ENCODE data around the gene CROCC2.

The CROCC2 gene

DNA sequence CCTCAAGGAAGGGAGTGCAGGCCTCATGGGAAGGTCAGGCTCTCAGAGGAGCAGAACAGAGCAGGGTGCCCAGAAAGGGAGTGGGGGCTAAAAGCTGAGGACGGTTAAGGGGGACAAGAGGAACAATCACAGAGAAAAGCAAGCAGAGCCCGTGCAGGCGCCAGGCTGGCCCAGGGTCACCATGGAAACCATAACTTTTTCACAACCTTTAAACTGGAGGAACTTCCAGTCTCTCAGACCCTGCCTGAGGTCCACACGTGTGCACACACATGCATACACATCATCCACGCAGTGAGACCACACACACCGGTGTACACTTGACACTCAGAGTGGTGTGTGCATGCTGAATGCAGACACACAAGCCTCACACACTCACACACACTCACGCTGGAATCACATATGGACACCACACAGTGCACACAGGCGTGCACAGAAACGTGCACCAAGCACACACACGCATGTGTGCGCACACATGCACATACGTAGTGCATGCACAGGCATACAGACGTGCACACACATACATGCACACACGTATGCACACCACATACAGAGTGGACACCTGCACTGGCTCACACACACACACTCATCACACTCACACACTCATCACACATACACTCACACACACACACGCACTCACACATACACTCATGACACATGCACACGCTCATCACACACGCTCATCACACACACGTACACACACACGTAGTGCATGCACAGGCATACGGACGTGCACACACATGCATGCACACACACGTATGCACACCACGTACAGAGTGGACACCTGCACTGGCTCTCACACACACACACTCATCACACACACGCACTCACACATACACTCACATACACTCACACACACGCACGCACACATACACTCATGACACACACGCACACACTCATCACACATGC is 55.1 kb downstream of the CROCC2 start:
- Histone ChIP-seq H3K4me1 (peaks cover 32% of the 10 kb centered on the region), H3K36me3 (ENCODE audit: control insufficient read depth, insufficient read depth, low read length) (no peaks in the 10 kb centered on the region), H3K4me3 (ENCODE audit: low read depth, low read length) (no peak overlapping the region), H3K9ac (no peak overlapping the region), H3K79me2 (no peaks in the 10 kb centered on the region), H3K27ac (peak overlapping the region; percentile 93), H3K4me2 (ENCODE audit: low read length) (no peak overlapping the region), H3K9me3 (ENCODE audit: control insufficient read depth, low read length) (no peaks in the 10 kb centered on the region), H2AFZ (peak overlapping the region; percentile 93), H3K27me3 (ENCODE audit: control insufficient read depth, insufficient read depth, low read length) (no peaks in the 10 kb centered on the region)
- no peak for TF ChIP-seq CTCF (IDR thresholded peaks at IDR 0.05)

- Histone ChIP-seq H3K4me1 (peaks cover 32% of the 10 kb centered on the region), H3K4me3 (ENCODE audit: low read depth, low read length) (no peak overlapping the region), H3K9me3 (ENCODE audit: control insufficient read depth, low read length) (no peaks in the 10 kb centered on the region), H3K4me2 (ENCODE audit: low read length) (peak overlapping the region; percentile 15), H3K36me3 (ENCODE audit: control insufficient read depth, insufficient read depth, low read length) (no peaks in the 10 kb centered on the region), H3K27me3 (ENCODE audit: control insufficient read depth, insufficient read depth, low read length) (no peaks in the 10 kb centered on the region), H2AFZ (peak overlapping the region; percentile 91), H3K9ac (no peak overlapping the region), H3K79me2 (no peaks in the 10 kb centered on the region), H3K27ac (peak overlapping the region; percentile 93)
- TF ChIP-seq CTCF (IDR thresholded peaks at IDR 0.05), result no peak
Measured at GRCh38 chr2:240961910-240962299, 55.8 kb downstream of the CROCC2 start.

DNA sequence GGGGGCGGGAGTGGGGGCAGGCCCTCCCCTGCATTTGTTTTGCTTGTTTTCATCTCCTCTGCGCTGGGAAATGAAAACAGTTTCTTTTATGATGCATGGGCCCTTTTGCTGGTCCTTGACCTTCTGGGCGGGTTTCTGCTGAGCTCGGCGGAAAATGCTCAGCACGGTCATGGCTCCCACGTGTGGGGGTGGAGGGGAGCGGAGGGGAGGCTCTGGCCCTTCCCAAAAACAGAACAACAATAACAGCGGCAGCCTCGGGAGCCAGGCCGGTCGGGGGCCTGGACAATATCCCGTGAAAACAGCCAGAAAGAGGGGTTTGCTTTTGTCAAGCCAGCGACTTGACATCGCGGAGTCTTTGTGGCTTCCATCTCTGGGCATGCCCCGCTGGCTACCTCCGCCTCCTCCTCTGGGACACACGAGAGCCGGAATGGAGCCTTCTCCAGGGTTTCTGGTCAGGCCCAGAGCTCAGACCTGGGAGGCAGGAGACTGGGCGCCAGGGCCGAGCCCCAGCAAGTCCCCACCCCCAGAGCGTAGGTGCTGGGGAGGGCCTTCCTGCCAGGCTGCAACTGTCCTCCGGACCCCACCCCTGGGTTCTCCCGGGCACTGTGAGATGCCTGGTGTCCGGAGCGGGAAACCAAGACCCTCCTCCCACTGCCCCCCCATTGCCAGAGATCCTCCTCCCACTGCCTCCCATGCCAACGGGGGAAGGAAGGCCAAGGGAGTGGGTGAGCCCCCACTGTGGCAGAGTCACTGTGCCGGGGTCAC is 56.3 kb downstream of the CROCC2 start:
- Histone ChIP-seq H3K4me1 (peaks cover 32% of the 10 kb centered on the region), H3K79me2 (no peaks in the 10 kb centered on the region), H3K9me3 (ENCODE audit: control insufficient read depth, low read length) (no peaks in the 10 kb centered on the region), H3K4me2 (ENCODE audit: low read length) (peak overlapping the region; percentile 15), H3K36me3 (ENCODE audit: control insufficient read depth, insufficient read depth, low read length) (no peaks in the 10 kb centered on the region), H3K27ac (peak overlapping the region; percentile 93), H2AFZ (peak overlapping the region; percentile 91), H3K27me3 (ENCODE audit: control insufficient read depth, insufficient read depth, low read length) (no peaks in the 10 kb centered on the region), H3K4me3 (ENCODE audit: low read depth, low read length) (peak overlapping the region; percentile 8), H3K9ac (no peak overlapping the region)
- TF ChIP-seq CTCF (IDR thresholded peaks at IDR 0.05), result no peak

GRCh38 chr2:240963065-240963867 is 57.1 kb downstream of the CROCC2 start:
- Histone ChIP-seq H3K9ac (no peak overlapping the region), H3K4me2 (ENCODE audit: low read length) (peak overlapping the region; percentile 15), H3K27me3 (ENCODE audit: control insufficient read depth, insufficient read depth, low read length) (no peaks in the 10 kb centered on the region), H2AFZ (peak overlapping the region; percentile 91), H3K9me3 (ENCODE audit: control insufficient read depth, low read length) (no peaks in the 10 kb centered on the region), H3K36me3 (ENCODE audit: control insufficient read depth, insufficient read depth, low read length) (no peaks in the 10 kb centered on the region), H3K4me3 (ENCODE audit: low read depth, low read length) (no peak overlapping the region), H3K27ac (peak overlapping the region; percentile 93), H3K4me1 (peaks cover 32% of the 10 kb centered on the region), H3K79me2 (no peaks in the 10 kb centered on the region)
- TF ChIP-seq CTCF (IDR thresholded peaks at IDR 0.05), result no peak

Data from parathyroid adenoma (tissue), 2 donors.